Endothelial cell (in vitro differentiated cells): Measurements from ENCODE around the gene CLDN34. TPM values are rescaled to one million over a fixed set of nuclear protein-coding genes. Genes with fewer than 3 reads are reported as not detected.
A peak's percentile ranks its signal among the peaks of the same experiment; 100 is the strongest.

Experiments used
- DNase-seq: peaks from one replicate; pipeline ENCODE4 v3.0.0; 2021; ENCODE audit warnings: low spot score
- H3K27ac Mint-ChIP-seq: one replicate; pipeline ENCODE4 v1.8.0; 2021; ENCODE audit warnings: mixed read lengths, inconsistent platforms; ENCODE audit not compliant: unreplicated experiment
- H3K27me3 Mint-ChIP-seq: one replicate; pipeline ENCODE4 v1.8.0; 2021; ENCODE audit warnings: mild to moderate bottlenecking, moderate library complexity, mixed read lengths, inconsistent platforms; ENCODE audit not compliant: unreplicated experiment
- H3K36me3 Mint-ChIP-seq: one replicate; pipeline ENCODE4 v1.8.0; 2021; ENCODE audit warnings: mild to moderate bottlenecking, low read depth, mixed read lengths, inconsistent platforms; ENCODE audit not compliant: unreplicated experiment
- H3K4me1 Mint-ChIP-seq: one replicate; pipeline ENCODE4 v1.8.0; 2021; ENCODE audit warnings: mild to moderate bottlenecking, mixed read lengths, inconsistent platforms; ENCODE audit not compliant: unreplicated experiment
- H3K4me3 Mint-ChIP-seq: one replicate; pipeline ENCODE4 v1.8.0; 2021; ENCODE audit warnings: mild to moderate bottlenecking, mixed read lengths, inconsistent platforms; ENCODE audit not compliant: unreplicated experiment
- H3K9me3 Mint-ChIP-seq: one replicate; pipeline ENCODE4 v1.8.0; 2021; ENCODE audit warnings: mixed read lengths, inconsistent platforms; ENCODE audit not compliant: unreplicated experiment
- total RNA-seq: library from RNA; stranded (reverse); fragmentation: NEBNext Ultra II Directional; extraction: Animal tissue kit (Norgen Biotek cat#: 25700); gene quantifications from one replicate; pipeline ENCODE4 v1.2.1, GENCODE V29; 2021; ENCODE audit not compliant: unreplicated experiment
- TF ChIP-seq, protein P1 (sequence below): fragments of 200-600 bp; sonication (generic); IDR thresholded peaks from one replicate; pipeline ENCODE4 v1.5.0; 2021; ENCODE audit warnings: antibody characterized with exemption; ENCODE audit not compliant: unreplicated experiment

CLDN34 gene
- total RNA-seq, 1 donor from 2014 or later, result 0.64 TPM

DNA sequence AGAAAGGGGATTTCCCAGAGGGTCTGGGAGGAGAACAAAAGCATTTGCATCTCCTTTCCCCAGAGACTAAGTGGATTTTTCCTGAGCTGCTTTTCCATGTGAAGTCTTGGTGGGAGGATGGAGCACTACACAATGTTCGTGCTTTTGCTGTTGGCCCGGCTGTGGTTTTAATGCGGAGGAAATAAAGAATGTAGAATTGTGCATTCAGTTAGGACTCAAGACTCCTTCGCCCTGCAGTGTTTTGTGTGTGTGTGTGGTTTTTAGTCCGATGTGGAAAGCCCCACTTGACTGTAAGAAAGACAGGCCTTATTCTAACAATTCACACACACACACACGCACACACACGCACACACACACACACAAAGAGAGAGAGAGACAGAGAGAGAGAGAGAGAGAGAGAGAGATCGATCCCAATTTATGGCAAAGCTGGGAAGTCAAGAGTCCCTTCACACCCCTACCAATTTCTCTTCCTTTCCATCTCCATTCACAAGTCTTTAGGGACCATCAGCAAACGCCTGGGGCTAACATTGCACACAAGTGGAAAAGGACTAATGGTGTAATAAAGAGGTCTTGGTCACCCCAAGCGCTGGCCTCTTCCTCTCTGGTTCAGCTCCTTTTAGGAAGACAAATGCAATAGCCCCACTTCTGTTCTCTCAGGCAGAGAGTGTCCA is 44.2 kb downstream of the CLDN34 start:
- Mint-ChIP-seq H3K4me3 (peak overlapping the region; percentile 48), H3K27ac (peak overlapping the region; percentile 98), H3K9me3 (no peaks in the 10 kb centered on the region), H3K27me3 (peaks cover 4% of the 10 kb centered on the region), H3K36me3 (no peaks in the 10 kb centered on the region), H3K4me1 (peaks cover 39% of the 10 kb centered on the region)
- TF ChIP-seq, protein P1, sequence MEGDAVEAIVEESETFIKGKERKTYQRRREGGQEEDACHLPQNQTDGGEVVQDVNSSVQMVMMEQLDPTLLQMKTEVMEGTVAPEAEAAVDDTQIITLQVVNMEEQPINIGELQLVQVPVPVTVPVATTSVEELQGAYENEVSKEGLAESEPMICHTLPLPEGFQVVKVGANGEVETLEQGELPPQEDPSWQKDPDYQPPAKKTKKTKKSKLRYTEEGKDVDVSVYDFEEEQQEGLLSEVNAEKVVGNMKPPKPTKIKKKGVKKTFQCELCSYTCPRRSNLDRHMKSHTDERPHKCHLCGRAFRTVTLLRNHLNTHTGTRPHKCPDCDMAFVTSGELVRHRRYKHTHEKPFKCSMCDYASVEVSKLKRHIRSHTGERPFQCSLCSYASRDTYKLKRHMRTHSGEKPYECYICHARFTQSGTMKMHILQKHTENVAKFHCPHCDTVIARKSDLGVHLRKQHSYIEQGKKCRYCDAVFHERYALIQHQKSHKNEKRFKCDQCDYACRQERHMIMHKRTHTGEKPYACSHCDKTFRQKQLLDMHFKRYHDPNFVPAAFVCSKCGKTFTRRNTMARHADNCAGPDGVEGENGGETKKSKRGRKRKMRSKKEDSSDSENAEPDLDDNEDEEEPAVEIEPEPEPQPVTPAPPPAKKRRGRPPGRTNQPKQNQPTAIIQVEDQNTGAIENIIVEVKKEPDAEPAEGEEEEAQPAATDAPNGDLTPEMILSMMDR, result no peak
- DNase-seq, result no peak

DNA sequence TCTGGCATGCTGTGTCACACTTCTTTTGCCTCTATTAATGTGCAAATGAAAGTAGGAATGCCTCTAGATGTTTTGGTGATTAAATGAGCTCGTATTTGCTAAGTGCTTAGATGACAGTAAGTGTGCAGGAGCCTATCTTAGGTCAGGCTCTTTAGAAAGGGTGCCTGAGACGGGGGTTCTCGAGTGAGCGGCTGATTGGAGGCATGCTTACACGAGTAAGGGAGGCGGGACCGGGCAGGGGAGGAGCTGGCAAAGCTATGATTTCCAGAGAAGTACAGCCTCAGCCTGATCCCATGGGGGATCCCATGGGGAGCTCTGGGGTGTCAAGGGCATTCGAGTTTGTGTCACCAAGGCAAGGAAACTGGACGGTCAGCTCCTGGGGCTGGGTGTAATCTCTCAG is 44.8 kb downstream of the CLDN34 start:
- no peak for DNase-seq
- Mint-ChIP-seq H3K27me3 (peaks cover 6% of the 10 kb centered on the region), H3K27ac (peak overlapping the region; percentile 98), H3K36me3 (no peaks in the 10 kb centered on the region), H3K4me1 (peaks cover 40% of the 10 kb centered on the region), H3K9me3 (no peaks in the 10 kb centered on the region), H3K4me3 (no peak overlapping the region)
- TF ChIP-seq, protein P1, result no peak

DNA sequence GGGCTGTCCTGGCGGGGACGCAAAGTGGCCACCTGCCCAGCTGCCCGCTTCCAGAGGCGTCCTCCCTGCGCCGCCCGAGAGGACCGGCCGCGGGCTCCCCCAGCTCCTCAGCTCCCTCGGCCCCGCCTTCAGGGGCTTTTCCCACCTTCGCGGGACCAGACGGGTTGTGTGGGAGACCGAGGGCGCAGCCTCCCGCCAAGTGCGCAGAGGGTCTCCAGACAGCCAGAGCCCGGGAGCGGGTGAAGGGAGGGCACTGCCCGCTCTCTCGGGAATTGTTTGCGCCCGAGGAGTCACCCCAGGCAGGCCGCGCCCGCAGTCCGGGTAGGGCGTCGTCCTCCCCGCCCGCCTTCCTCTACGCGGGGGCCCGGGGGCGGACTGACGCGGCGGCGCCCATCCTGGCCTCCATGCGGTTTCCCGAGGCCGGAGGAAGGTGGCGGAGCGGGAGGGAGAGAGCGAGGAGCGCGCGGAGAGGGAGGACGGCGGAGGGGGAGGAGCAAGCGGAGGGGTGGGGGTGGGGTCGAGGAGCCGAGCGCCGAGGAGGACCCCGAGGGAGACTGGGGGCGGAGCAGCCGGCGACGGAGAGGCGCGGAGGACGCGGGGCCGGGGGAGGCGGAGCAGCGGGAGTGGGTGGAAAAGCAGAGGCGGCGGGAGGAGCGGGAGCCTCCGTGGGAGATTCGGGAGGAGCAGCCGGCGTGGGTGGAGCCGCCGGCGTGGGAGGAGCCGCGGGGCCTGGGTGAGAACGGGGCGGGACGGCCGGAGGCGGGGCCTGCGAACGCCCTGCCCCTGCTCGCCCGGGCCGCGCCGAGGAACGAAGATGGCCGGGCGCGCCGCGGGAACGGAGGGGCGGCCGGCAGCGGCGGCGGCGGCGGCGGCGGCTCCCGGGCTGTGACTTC is 47.5 kb downstream of the CLDN34 start:
- peaks cover 46% of the 10 kb centered on the region for H3K4me1 Mint-ChIP-seq
- TF ChIP-seq, protein P1, result no peak
- DNase-seq, result peak; percentile 79
- no peaks in the 10 kb centered on the region for H3K36me3 Mint-ChIP-seq
- no peak overlapping the region for H3K27ac Mint-ChIP-seq
- peaks cover 6% of the 10 kb centered on the region for H3K27me3 Mint-ChIP-seq
- no peak overlapping the region for H3K4me3 Mint-ChIP-seq
- no peaks in the 10 kb centered on the region for H3K9me3 Mint-ChIP-seq

DNA sequence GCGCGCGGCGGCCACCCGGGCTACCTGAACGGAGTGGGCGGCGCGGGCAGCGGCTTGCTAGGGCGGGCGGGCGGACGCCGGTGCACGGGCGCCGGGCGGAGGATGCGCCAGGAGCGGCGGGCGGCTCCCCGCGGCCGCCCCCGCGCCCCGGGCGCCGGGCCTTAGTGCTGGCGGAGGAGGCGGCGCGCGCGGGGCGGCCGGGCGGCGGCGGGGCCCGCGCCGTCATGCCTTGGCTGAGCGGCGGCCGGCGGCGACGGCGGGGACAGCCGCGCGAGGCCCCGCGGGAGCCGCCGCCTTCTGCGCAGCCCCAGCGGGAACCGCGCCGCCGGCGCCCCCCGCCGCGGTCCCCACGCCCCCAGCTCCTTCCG is 48.2 kb downstream of the CLDN34 start:
- peaks cover 40% of the 10 kb centered on the region for H3K4me1 Mint-ChIP-seq
- no peaks in the 10 kb centered on the region for H3K9me3 Mint-ChIP-seq

More for the DNA sequence above, 48.2 kb downstream of the CLDN34 start:
- Mint-ChIP-seq H3K27ac (no peak overlapping the region), H3K4me3 (no peak overlapping the region), H3K36me3 (no peaks in the 10 kb centered on the region), H3K27me3 (peaks cover 6% of the 10 kb centered on the region)
- TF ChIP-seq, protein P1, result no peak
- DNase-seq, result no peak
